NB4 (cell line): Measurements from ENCODE around the gene CFD.

Experiments
- CTCF ChIP-seq: IDR thresholded peaks from one replicate; pipeline ENCODE4 v1.5.1; 2012; ENCODE audit warnings: low read depth, low read length
- MAX ChIP-seq: IDR thresholded peaks from 2 replicates; pipeline ENCODE4 v1.6.1; 2011; ENCODE audit warnings: low read depth, low read length

GRCh38 chr19:840519-841206 lies 18.8 kb upstream of the CFD start, which contains the start of gene PRTN3:
- TF ChIP-seq CTCF (no peak), MAX (peak; percentile 65)
